ENCODE data around the gene PKN1. TPM values are rescaled to one million over a fixed set of nuclear protein-coding genes. Genes with fewer than 3 reads are reported as not detected.
A peak's percentile ranks its signal among the peaks of the same experiment; 100 is the strongest.
"Not testable (repeated sequence)": the region's sequence is repeated elsewhere in the genome, so short reads cannot be mapped to it uniquely, and the experiment has no call there.

Gene PKN1
- total and polyA plus RNA-seq, 5 experiments from 2014 or later, result 45.5 to 200 (median 96.6) TPM

DNA sequence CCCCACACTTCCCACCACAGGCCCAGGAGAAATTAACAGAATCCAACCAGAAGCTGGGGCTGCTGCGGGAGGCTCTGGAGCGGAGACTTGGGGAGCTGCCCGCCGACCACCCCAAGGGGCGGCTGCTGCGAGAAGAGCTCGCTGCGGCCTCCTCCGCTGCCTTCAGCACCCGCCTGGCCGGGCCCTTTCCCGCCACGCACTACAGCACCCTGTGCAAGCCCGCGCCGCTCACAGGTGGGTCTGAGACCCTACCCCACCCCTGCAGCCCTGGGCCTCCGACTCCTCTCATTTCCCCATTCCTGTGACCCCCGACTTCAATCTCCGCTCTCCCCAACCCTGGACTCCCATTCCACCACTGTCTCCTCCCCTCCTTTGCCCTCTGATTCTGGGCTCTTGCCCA, 17.8 kb downstream of the PKN1 start:
- peak overlapping the region in 1 of 10 donors; percentile 59 for H3K27ac Mint-ChIP-seq
- DNase-seq, result no peak
- no peaks in the 10 kb centered on the region for H3K27me3 Mint-ChIP-seq
- POLR2A ChIA-PET, result interaction anchor here (0.6 to 1.0 kb wide), 2 partner anchors 16 to 1256 kb away, joined by 3 read pairs; no protein-coding TSS in a partner anchor
- H3K36me3 Mint-ChIP-seq, result peaks cover 6 to 95% (median 32%) of the 10 kb centered on the region in 3 donors
- peaks cover 7 to 32% (median 14%) of the 10 kb centered on the region in 4 donors for H3K4me1 Mint-ChIP-seq
- H3K4me3 Mint-ChIP-seq, result no peak overlapping the region
- H3K9me3 Mint-ChIP-seq, result no peaks in the 10 kb centered on the region
- ATAC-seq, result no peak

DNA sequence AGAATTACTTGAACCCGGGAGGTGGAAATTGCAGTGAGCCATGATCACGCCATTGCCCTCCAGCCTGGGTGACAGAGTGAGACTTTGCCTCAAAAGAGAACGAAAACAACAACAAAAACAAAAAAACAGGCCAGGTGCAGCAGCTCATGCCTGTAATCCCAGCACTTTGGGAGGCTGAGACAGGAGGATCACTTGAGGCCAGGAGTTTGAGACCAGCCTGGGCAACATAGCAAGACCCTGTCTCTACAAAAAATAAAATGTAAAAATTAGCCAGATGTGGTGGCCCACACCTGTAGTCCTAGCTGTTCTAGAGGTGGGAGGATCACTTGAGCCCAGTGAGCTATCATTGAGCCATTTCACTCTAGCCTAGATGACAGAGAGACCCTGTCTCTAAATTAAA, 19.2 kb downstream of the PKN1 start:
- not testable (repeated sequence) for ATAC-seq, H3K4me3 Mint-ChIP-seq, H3K27ac Mint-ChIP-seq, H3K27me3 Mint-ChIP-seq, DNase-seq, H3K9me3 Mint-ChIP-seq
- POLR2A ChIA-PET, result interaction anchor here (0.8 kb wide), 1 partner anchor 14 kb away, joined by 3 read pairs; no protein-coding TSS in a partner anchor
- Mint-ChIP-seq H3K36me3 (peaks cover 6 to 94% (median 22%) of the 10 kb centered on the region in 3 donors), H3K4me1 (peaks cover 7 to 28% (median 14%) of the 10 kb centered on the region in 4 donors)

DNA sequence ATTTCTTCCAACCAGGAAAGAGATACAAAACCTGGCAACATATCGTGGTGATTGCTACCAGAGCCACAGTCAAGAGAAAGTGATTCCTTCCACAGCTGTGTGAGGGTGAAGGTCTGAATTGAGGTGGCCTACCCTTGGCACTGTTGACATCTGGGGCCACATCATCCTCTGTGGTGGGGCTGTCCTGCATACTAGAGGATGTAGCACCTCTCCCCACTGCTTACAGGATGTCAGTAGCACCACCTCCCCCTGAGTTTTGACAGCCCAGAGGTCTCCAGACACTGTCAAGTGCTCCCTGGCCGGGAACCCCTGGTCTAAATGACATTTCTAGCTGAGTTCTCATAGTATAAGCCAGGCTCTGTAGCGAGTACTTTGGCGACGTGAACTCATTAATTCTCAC, 26.6 kb downstream of the PKN1 start:
- POLR2A ChIA-PET, result no interaction called here
- Mint-ChIP-seq H3K4me3 (peak overlapping the region in 2 of 10 donors; percentile 23 to 62), H3K9me3 (no peaks in the 10 kb centered on the region), H3K27ac (peak overlapping the region in 8 of 10 donors; percentile 22 to 78 (median 58)), H3K27me3 (no peaks in the 10 kb centered on the region), H3K36me3 (peaks cover 6 to 97% (median 11%) of the 10 kb centered on the region in 3 donors), H3K4me1 (peaks cover 0 to 14% (median 6%) of the 10 kb centered on the region in 4 donors)
- peak in 1 of 10 donors; percentile 33 for DNase-seq
- ATAC-seq, result peak; percentile 46 to 59

DNA sequence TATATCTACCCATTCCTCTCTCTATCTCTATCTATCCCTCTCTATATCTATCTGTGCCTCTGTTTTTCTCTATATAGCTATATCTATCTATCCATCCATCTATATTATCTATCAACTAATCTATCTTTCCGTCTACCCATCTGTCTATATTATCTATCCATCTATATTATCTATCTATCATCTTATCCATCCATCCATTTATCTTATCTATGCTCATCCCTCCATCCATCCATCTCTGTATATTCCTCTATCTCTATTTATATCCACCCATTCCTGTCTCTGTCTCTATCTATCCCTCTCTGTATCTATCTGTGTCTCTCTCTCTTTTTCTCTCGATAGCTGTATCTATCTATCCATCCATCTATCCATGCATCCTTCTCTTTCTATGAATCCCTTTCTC, 27.8 kb downstream of the PKN1 start:
- peak overlapping the region in 8 of 10 donors; percentile 0 to 79 (median 60) for H3K27ac Mint-ChIP-seq
- H3K4me1 Mint-ChIP-seq, result peaks cover 0 to 14% (median 5%) of the 10 kb centered on the region in 4 donors
- peaks cover 6 to 96% (median 12%) of the 10 kb centered on the region in 3 donors for H3K36me3 Mint-ChIP-seq
- H3K9me3 Mint-ChIP-seq, result no peaks in the 10 kb centered on the region
- DNase-seq, result no peak
- no peak for ATAC-seq
- H3K4me3 Mint-ChIP-seq, result no peak overlapping the region
- no peaks in the 10 kb centered on the region for H3K27me3 Mint-ChIP-seq
- POLR2A ChIA-PET, result no interaction called here

DNA sequence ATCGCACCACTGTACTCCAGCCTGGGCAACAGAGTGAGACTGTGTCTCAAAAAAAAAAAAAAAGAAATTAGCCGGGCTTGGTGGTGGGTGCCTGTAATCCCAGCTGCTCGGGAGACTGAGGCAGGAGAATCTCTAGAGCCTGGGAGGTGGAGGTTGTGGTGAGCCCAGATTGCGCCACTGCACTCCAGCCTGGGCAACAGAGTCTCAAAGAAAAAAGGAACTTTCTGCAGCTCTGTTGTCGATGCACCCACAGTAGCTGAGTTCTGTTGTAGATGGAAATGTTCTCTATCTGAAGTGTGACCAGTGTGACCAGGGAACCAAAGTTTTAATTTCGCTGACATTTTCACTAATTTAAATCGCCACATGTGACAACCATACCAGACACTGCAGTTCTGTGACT, 29.3 kb downstream of the PKN1 start:
- H3K4me3 Mint-ChIP-seq, DNase-seq, H3K9me3 Mint-ChIP-seq, POLR2A ChIA-PET, H3K27me3 Mint-ChIP-seq, ATAC-seq: not testable (repeated sequence)
- H3K4me1 Mint-ChIP-seq, result peaks cover 0 to 14% (median 5%) of the 10 kb centered on the region in 4 donors
- H3K27ac Mint-ChIP-seq, result peak overlapping the region in 1 of 10 donors; percentile 67
- peaks cover 6 to 96% (median 12%) of the 10 kb centered on the region in 3 donors for H3K36me3 Mint-ChIP-seq

DNA sequence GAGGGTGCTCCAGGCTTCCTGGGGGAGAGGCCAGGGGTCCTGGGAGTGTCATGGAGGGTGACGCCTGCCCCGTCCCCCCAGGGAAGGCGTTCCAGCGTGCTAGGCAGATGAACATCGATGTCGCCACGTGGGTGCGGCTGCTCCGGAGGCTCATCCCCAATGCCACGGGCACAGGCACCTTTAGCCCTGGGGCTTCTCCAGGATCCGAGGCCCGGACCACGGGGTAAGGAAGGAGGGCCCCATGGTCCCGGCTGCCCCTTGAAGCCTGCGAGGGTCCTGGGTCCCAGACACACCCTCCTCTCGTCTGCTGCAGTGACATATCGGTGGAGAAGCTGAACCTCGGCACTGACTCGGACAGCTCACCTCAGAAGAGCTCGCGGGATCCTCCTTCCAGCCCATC, 30.6 kb downstream of the PKN1 start:
- ATAC-seq (no peak), DNase-seq (no peak)
- H3K27ac Mint-ChIP-seq, result peak overlapping the region in 1 of 10 donors; percentile 62
- H3K27me3 Mint-ChIP-seq, result no peaks in the 10 kb centered on the region
- H3K4me3 Mint-ChIP-seq, result no peak overlapping the region
- peaks cover 6 to 96% (median 21%) of the 10 kb centered on the region in 3 donors for H3K36me3 Mint-ChIP-seq
- POLR2A ChIA-PET, result no interaction called here
- no peaks in the 10 kb centered on the region for H3K9me3 Mint-ChIP-seq
- H3K4me1 Mint-ChIP-seq, result peaks cover 0 to 12% (median 5%) of the 10 kb centered on the region in 4 donors

DNA sequence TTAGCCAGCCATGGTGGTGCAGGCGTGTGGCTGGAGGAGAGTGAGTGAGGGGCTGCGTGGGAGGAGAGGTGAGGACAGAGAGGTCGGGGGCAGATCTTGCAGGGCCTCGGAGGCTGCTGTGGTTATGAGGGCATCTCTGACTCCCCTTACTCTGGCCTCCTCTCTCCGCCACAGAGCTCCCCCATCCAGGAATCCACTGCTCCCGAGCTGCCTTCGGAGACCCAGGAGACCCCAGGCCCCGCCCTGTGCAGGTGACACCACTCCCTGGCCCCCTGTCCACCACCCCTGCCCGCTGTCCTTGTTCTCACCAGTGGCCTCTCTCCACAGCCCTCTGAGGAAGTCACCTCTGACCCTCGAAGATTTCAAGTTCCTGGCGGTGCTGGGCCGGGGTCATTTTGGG, 34.3 kb downstream of the PKN1 start:
- Mint-ChIP-seq H3K4me1 (peaks cover 0 to 7% (median 2%) of the 10 kb centered on the region in 4 donors), H3K9me3 (no peaks in the 10 kb centered on the region), H3K27ac (peak overlapping the region in 1 of 10 donors; percentile 15), H3K4me3 (no peak overlapping the region), H3K36me3 (peaks cover 0 to 82% (median 16%) of the 10 kb centered on the region in 3 donors), H3K27me3 (peaks cover 0 to 1% (median 0%) of the 10 kb centered on the region in 5 donors)
- DNase-seq (no peak), ATAC-seq (no peak)
- POLR2A ChIA-PET, result interaction anchor here (1.0 kb wide), 2 partner anchors 17 to 49 kb away, joined by 3 read pairs; no protein-coding TSS in a partner anchor

DNA sequence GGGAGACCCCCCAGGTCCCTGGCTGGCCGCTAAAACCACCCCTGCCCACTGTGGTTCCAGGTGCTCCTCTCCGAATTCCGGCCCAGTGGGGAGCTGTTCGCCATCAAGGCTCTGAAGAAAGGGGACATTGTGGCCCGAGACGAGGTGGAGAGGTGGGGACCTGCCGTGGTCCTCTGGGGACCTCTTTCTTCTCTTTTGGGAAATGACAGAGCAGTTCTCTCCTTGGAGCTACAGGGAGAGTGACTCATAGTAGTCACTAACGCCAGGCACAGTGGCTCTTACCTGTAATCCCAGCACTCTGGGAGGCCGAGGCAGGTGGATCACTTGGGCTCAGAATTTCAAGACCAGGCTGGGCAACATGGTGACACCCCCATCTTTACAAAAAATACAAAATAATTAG, 34.7 kb downstream of the PKN1 start:
- peaks cover under 1 to 6% (median under 1%) of the 10 kb centered on the region in 5 donors for H3K27me3 Mint-ChIP-seq
- DNase-seq (no peak), ATAC-seq (no peak)
- peak overlapping the region in 1 of 10 donors; percentile 15 for H3K27ac Mint-ChIP-seq
- peaks cover 1 to 11% (median 5%) of the 10 kb centered on the region in 4 donors for H3K4me1 Mint-ChIP-seq
- peaks cover 0 to 78% (median 16%) of the 10 kb centered on the region in 3 donors for H3K36me3 Mint-ChIP-seq
- no peak overlapping the region for H3K4me3 Mint-ChIP-seq
- POLR2A ChIA-PET, result interaction anchor here (0.6 to 0.9 kb wide), 5 partner anchors 28 to 55 kb away, joined by 3 to 4 read pairs (median 3); no protein-coding TSS in a partner anchor
- H3K9me3 Mint-ChIP-seq, result no peaks in the 10 kb centered on the region

DNA sequence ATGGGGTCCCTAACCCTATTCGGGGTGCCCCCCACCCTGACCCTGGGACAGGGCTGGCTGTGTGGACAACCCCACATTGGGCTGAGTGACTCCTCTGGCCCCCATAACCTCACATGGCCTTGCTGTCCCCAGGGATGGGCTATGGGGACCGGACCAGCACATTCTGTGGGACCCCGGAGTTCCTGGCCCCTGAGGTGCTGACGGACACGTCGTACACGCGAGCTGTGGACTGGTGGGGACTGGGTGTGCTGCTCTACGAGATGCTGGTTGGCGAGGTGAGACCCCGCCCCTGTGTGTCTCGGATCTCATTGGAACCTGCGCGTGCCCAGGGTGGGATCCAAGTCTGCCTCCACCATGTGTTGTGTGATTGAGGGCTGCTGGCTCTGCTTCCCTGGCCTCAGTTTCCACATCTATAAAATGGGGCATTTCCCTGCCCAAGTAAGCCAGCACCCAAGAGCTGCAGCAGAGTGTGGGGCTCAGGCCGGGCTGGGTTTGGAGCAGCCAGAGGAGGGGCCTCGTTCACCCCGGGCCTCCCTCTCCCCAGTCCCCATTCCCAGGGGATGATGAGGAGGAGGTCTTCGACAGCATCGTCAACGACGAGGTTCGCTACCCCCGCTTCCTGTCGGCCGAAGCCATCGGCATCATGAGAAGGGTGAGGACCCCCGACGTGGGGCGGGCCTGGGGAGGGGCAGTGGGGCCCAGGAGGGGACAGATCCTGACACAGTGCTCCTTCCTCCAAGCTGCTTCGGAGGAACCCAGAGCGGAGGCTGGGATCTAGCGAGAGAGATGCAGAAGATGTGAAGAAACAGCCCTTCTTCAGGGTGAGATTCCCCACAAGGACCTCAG, 37.1 kb downstream of the PKN1 start:
- ATAC-seq, result no peak
- H3K27me3 Mint-ChIP-seq, result peaks cover 8 to 23% (median 14%) of the 10 kb centered on the region in 5 donors
- no peaks in the 10 kb centered on the region for H3K9me3 Mint-ChIP-seq
- no peak overlapping the region for H3K27ac Mint-ChIP-seq
- no peak for DNase-seq
- POLR2A ChIA-PET, result no interaction called here
- no peak overlapping the region for H3K4me3 Mint-ChIP-seq
- peaks cover 0 to 56% (median 13%) of the 10 kb centered on the region in 3 donors for H3K36me3 Mint-ChIP-seq
- H3K4me1 Mint-ChIP-seq, result peaks cover 7 to 28% (median 19%) of the 10 kb centered on the region in 4 donors

DNA sequence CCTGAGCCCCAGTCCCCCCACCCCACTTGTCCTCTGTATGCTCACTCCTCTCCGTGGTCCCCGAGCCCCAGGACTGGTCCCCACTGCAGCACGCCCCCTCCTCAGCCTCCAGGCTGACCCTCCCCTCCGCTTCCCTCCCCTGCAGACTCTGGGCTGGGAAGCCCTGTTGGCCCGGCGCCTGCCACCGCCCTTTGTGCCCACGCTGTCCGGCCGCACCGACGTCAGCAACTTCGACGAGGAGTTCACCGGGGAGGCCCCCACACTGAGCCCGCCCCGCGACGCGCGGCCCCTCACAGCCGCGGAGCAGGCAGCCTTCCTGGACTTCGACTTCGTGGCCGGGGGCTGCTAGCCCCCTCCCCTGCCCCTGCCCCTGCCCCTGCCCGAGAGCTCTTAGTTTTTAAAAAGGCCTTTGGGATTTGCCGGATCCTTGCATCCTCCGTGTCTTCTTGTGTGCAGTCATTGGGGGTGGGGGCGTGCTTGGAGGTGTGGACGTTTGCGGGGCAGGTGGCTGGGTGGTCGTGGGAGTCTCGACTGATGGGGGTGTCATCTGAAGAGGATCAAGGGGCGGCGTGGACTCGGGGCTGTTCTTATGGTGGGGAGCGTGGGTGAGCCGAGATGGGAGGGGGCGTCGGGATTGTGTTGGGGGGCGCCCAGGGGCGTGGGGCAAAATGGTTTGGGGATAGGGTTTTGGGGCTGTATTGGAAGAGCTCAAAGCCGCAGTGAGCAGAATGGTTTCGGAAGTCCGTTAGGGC, 38.5 kb downstream of the PKN1 start:
- Mint-ChIP-seq H3K36me3 (peaks cover 0 to 47% (median 13%) of the 10 kb centered on the region in 3 donors), H3K4me3 (peak overlapping the region in 3 of 10 donors; percentile 6 to 80 (median 72)), H3K27me3 (peaks cover 11 to 25% (median 14%) of the 10 kb centered on the region in 5 donors), H3K9me3 (no peaks in the 10 kb centered on the region), H3K4me1 (peaks cover 17 to 41% (median 30%) of the 10 kb centered on the region in 4 donors), H3K27ac (peak overlapping the region in 3 of 10 donors; percentile 29 to 56 (median 53))
- POLR2A ChIA-PET, result interaction anchor here (0.6 to 4.9 kb wide), 8 partner anchors 36 to 335 kb away, joined by 3 to 23 read pairs (median 6); partner anchors contain the start of genes ASF1B and DNAJB1
- ATAC-seq (no peak), DNase-seq (peak in 1 of 10 donors; percentile 32)

DNA sequence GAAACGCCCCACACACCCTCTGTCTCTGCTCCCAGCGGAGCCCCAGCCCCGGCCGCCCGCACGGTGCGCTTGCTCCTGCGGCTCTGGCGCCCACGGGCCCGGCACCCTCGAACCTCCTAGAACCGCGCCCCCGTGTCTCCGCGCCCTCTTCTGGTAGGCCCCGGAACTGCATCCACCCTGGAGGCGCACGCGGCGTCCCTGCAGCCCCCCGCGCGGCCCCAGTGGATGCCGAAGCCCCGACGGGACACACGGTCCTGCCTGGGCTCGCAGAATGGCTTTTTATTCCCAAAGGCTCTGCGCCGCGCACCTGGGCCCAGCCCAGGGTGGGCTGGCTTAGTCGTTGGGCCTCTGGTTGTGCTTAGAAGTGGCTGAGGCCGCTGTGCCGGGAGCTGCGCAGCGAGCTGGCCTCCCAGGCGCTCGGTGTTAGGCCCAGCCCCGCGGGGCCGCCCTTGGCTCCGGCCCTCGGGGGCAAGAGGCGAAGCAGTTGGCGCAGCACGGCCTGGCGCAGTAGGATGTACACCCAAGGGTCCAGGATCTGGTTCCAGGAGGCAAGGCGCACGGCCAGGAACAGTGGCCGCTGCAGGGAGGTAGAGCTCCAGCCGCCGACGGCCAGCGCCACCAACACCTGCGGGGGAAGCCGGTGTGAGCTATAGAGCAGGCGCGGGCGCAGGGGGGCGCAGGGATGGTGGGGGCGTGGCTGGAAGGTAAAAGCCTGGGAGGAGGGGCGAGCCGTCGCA, 39.3 kb downstream of the PKN1 start:
- Mint-ChIP-seq H3K27ac (peak overlapping the region in 2 of 10 donors; percentile 53 to 56), H3K4me3 (peak overlapping the region; percentile 44 to 80 (median 70)), H3K36me3 (peaks cover 0 to 41% (median 13%) of the 10 kb centered on the region in 3 donors), H3K9me3 (no peaks in the 10 kb centered on the region), H3K4me1 (peaks cover 18 to 48% (median 32%) of the 10 kb centered on the region in 4 donors), H3K27me3 (peaks cover 11 to 25% (median 14%) of the 10 kb centered on the region in 5 donors)
- DNase-seq (peak; percentile 66 to 93 (median 87)), ATAC-seq (peak; percentile 82)
- POLR2A ChIA-PET, result interaction anchor here (0.5 to 4.9 kb wide), 15 partner anchors 9 to 336 kb away, joined by 3 to 23 read pairs (median 4); partner anchors contain the start of genes ASF1B and DNAJB1

Measured in naive thymus-derived CD8-positive, alpha-beta T cell (primary cell).